ENCODE results near the gene CDK2.

GRCh38 chr12:55925870-55926737, 40.5 kb upstream of the CDK2 start:
- TF ChIP-seq MXI1 (IDR thresholded peaks at IDR 0.05; ENCODE audit: low read depth, low read length) (no peak), POLR2AphosphoS5 (IDR thresholded peaks at IDR 0.05; ENCODE audit: low read depth, low read length) (no peak; the same call in 1 of the 2 replicates), EZH2phosphoT487 (IDR thresholded peaks at IDR 0.05; ENCODE audit: borderline replicate concordance, low read depth) (no peak), RCOR1 (IDR thresholded peaks at IDR 0.05; ENCODE audit: low read length) (no peak), NRF1 (IDR thresholded peaks at IDR 0.05; ENCODE audit: low read depth, low read length) (no peak), RFX5 (IDR thresholded peaks at IDR 0.05; ENCODE audit: low read length) (no peak)
- TF ChIP-seq, protein P1, sequence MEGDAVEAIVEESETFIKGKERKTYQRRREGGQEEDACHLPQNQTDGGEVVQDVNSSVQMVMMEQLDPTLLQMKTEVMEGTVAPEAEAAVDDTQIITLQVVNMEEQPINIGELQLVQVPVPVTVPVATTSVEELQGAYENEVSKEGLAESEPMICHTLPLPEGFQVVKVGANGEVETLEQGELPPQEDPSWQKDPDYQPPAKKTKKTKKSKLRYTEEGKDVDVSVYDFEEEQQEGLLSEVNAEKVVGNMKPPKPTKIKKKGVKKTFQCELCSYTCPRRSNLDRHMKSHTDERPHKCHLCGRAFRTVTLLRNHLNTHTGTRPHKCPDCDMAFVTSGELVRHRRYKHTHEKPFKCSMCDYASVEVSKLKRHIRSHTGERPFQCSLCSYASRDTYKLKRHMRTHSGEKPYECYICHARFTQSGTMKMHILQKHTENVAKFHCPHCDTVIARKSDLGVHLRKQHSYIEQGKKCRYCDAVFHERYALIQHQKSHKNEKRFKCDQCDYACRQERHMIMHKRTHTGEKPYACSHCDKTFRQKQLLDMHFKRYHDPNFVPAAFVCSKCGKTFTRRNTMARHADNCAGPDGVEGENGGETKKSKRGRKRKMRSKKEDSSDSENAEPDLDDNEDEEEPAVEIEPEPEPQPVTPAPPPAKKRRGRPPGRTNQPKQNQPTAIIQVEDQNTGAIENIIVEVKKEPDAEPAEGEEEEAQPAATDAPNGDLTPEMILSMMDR (IDR thresholded peaks at IDR 0.05): no peak
- TF ChIP-seq, protein P2, sequence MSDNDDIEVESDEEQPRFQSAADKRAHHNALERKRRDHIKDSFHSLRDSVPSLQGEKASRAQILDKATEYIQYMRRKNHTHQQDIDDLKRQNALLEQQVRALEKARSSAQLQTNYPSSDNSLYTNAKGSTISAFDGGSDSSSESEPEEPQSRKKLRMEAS (IDR thresholded peaks at IDR 0.05; ENCODE audit: low read depth): no peak
- TF ChIP-seq, protein P3, sequence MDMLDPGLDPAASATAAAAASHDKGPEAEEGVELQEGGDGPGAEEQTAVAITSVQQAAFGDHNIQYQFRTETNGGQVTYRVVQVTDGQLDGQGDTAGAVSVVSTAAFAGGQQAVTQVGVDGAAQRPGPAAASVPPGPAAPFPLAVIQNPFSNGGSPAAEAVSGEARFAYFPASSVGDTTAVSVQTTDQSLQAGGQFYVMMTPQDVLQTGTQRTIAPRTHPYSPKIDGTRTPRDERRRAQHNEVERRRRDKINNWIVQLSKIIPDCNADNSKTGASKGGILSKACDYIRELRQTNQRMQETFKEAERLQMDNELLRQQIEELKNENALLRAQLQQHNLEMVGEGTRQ (IDR thresholded peaks at IDR 0.05; ENCODE audit: borderline replicate concordance, low read depth, low read length): no peak
